ENCODE results near the gene GON7. TPM values are rescaled to one million over a fixed set of nuclear protein-coding genes. Genes with fewer than 3 reads are reported as not detected.
A peak's percentile ranks its signal among the peaks of the same experiment; 100 is the strongest.
"Not testable (repeated sequence)": the region's sequence is repeated elsewhere in the genome, so short reads cannot be mapped to it uniquely, and the experiment has no call there.

The GON7 gene
- 42.8 and 48.8 TPM in 2 replicates for total RNA-seq (2014; rRNA removed; shearing (Covaris generic))

DNA sequence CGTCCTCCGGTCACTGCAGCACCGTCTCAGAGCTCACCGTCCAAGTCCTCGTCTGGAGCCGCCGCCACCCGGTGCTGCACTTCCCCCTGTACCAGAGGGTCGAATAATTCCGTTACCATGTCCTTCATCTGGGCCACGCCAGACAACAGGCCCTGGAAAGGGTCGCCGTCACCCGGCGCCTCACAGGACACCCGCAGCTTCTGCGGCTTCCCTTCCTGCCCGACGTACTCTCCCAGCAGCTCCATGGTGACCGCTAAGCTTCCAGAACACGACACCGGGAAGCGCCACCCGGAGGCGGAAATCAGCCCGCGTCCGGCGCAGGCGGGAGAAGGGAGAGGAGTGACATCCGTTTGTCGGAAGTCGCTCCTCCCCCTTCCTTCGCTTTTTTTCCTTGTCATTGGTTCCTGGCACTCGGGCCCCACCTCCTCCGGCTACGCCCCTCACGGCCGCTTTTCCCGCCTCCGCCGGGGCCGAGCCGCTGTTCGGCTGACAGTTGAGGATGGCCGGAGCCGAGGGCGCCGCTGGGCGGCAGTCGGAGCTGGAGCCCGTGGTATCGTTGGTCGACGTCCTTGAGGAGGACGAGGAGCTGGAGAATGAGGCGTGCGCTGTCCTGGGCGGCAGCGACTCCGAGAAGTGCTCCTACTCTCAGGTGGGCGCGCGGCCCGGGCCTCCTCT is at the start of gene GON7, which contains the start of gene UBR7:
Gene GON7, minus strand, starts transcription at position 273 of the 675 bp plus-strand sequence. Its CDS starts 28 bp downstream, at position 245.
Gene UBR7, plus strand, starts transcription at position 464 of the 675 bp plus-strand sequence. Its CDS starts 36 bp downstream, at position 500.
- in situ Hi-C loops (cut with HindIII; ENCODE audit: low sequenced_read_pairs), result no loop called here

DNA sequence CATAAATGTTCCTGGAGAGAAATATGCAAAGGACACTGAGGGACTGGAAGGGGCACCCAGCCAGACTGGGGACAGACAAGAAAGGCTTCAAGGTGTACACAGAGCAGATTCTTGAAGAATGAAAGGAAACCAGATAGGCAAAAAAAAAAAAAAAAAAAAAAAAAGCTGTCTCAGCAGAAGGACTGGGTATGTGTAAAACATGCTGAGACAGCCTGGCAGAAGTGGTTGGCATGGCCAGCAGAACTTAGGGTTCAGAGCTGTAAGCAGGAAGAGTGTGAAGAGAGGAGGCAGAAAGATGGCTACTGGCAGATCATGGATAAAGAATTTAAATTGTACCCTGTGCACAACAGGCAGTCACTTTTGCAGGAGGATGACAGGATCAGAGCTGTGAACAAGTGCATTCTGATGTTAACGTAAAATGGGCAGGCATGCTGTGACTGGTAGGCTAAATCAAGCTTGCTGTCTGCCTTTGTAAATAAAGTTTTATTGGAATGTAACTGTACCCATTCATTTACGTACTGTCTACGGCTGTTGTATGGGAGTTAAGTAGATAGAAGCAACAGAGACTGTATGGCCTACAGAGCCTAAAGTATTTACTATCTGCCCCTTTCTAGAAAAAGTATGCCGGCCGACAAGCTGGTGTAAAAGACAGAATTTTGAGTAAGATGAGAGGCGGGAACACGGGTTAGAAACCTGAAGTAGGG is 42.4 kb upstream of the GON7 start:
- no peak for DNase-seq (ENCODE audit: low spot score)
- in situ Hi-C loops (cut with HindIII; ENCODE audit: low sequenced_read_pairs), result no loop called here

More for the DNA sequence above, at the start of gene GON7, which contains the start of gene UBR7:
- peak; percentile 98 for DNase-seq (ENCODE audit: low spot score)

- no peak for DNase-seq (ENCODE audit: low spot score)
- in situ Hi-C loops (cut with HindIII; ENCODE audit: low sequenced_read_pairs), result no loop called here
Observed at GRCh38 chr14:93246534-93246933, 39.7 kb upstream of the GON7 start.

- no peak for DNase-seq (ENCODE audit: low spot score)
- in situ Hi-C loops (cut with HindIII; ENCODE audit: low sequenced_read_pairs), result no loop called here
Observed at GRCh38 chr14:93245764-93246420, 39.0 kb upstream of the GON7 start.

DNA sequence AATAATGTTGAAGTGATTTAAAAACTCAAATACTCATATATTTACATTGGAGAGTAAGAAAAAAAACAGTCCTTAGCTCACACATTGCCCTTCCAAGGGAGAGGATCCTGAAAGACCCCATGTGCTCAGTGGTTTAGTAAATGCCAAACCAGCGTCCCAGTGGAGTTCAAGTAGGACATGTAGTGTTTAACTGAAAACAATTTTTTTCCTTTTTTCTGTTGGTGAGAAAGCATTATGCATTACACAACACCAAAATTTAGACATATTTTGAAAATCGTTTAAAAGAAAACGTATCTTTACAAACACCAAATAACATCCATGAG is 33.8 kb upstream of the GON7 start:
- in situ Hi-C loops (cut with HindIII; ENCODE audit: low sequenced_read_pairs), result no loop called here
- no peak for DNase-seq (ENCODE audit: low spot score)

GRCh38 chr14:93239869-93240677 is 33.2 kb upstream of the GON7 start:
- in situ Hi-C loops (cut with HindIII; ENCODE audit: low sequenced_read_pairs), result no loop called here
- no peak for DNase-seq (ENCODE audit: low spot score)

- in situ Hi-C loops (cut with HindIII; ENCODE audit: low sequenced_read_pairs), result no loop called here
Observed at GRCh38 chr14:93234798-93235197, 27.9 kb upstream of the GON7 start.

DNA sequence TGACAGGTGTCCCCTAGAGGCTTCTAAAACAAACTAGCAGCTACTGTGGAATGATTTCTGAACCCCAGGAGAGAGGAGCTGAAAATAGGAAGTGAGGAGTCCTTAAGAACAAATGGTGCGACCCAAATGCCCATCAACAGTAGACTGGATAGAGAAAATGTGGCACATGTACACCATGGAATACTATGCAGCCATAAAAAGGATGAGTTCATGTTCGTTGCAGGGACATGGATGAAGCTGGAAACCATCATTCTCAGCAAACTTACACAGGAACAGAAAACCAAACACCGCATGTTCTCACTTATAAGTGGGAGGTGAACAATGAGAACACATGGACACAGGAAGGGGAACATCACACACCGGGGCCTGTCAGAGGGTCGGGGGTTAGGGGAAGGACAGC is 26.2 kb upstream of the GON7 start:
- in situ Hi-C loops (cut with HindIII; ENCODE audit: low sequenced_read_pairs); DNase-seq (ENCODE audit: low spot score): not testable (repeated sequence)

More at GRCh38 chr14:93234798-93235197, 27.9 kb upstream of the GON7 start:
- DNase-seq (ENCODE audit: low spot score), result no peak

DNA sequence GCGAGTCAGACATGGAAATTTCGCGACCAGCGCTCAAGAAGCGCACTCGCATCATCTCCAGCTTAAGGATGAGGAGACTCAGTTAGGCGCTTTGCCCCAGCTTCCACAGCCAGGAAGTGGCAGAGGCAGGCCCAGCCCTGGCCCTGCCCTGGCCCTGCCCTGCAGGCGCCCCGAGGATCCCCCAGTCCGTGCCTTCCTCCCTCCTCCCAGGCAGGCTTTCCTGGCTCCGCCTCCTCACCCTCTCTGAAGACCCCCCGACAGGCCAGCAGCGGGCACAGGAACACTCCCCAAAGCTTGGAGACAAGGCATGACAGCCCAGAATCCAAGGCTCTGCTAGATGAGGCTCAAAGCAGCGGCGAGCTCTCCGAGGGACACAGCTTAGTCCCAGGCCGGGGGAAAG is 25.3 kb upstream of the GON7 start:
- no peak for DNase-seq (ENCODE audit: low spot score)
- in situ Hi-C loops (cut with HindIII; ENCODE audit: low sequenced_read_pairs), result no loop called here

DNA sequence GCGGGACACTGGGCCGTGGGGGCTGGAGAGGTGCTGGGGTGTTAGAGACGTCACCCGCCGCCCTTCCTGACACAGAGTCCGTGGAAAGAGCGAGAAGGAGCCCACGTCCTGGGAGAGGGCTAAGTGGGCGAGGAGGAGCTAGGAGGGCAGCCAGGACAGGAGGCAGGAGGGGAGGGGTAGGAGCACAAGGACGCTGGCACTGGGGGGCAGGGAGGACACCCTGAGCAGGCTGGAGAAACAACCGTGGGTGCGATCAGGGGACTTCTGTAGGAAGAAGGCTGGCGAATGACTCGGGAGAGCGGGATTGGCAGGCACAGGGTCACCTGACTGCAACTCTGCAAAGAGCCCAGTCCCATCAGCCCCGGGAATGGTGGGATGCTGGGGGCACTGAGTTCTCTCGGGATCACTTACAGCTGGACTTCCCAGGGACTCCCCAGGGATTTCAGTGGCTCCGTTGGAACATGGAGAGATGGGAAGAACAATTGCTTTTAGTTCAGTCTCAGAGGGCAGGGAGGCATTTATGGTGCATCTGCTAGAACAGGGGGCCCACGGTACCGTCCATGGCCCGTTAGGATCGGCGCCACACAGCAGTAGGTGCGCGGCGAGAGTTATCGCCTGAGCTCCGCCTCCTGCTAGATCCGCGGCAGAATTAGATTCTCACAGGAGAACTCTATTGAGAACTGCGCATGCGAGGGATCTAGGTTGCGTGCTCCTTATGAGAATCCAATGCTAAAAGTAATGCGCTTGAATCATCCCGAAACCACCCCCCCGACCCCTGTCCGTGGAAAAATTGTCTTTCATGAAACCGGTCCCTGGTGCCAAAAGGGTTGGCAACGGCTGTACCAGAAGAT is 24.5 kb upstream of the GON7 start:
- peak; percentile 46 for DNase-seq (ENCODE audit: low spot score)
- in situ Hi-C loops (cut with HindIII; ENCODE audit: low sequenced_read_pairs), result no loop called here

DNA sequence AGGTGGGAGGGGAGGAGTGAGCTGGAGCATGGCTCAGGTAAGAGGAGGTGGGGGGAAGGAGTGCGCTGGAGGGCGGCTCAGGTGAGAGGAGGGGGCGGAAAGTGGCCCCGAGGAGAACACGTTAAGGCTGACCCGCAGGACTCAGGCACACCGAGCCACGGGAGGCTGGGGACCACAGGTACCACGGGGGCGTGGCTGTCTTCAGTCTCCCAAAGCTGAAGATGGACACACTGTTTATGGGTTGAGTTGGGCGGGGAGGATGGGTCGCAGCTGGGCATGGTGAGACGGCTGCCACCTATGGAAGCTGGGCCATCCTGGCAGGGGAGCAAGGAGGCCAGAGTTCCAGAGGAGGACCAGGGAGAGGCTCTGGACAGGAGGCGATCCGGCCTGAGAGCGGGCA is 23.7 kb upstream of the GON7 start:
- in situ Hi-C loops (cut with HindIII; ENCODE audit: low sequenced_read_pairs), result no loop called here
- DNase-seq (ENCODE audit: low spot score), result no peak

DNA sequence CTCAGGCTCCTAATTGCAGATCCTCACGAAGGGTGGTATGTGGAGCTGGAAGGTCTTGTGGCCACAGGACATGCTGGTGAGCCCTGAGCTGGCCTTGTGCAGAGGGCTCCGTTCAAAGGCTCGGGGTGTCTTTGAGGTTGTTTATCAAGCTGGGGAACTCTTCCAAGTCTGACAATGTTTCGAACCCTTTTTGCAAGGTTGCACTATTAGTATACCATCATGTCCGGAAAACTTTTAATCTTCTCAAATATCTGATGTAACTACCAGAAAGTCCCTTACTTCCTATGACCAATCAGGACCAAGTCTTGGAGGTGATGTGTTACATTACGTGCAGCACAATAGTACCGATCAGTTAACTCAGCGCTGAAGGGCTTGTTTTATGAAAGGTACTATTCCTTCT is 21.7 kb upstream of the GON7 start:
- in situ Hi-C loops (cut with HindIII; ENCODE audit: low sequenced_read_pairs), result loop anchor here (5.0 kb wide), 1 partner anchor 34 kb away; no protein-coding TSS in a partner anchor

GRCh38 chr14:93223565-93223964 is 16.7 kb upstream of the GON7 start:
- in situ Hi-C loops (cut with HindIII; ENCODE audit: low sequenced_read_pairs), result no loop called here
- no peak for DNase-seq (ENCODE audit: low spot score)

More for the DNA sequence above, 21.7 kb upstream of the GON7 start:
- no peak for DNase-seq (ENCODE audit: low spot score)

- in situ Hi-C loops (cut with HindIII; ENCODE audit: low sequenced_read_pairs), result no loop called here
- DNase-seq (ENCODE audit: low spot score), result no peak
Observed at GRCh38 chr14:93220509-93220908, 13.6 kb upstream of the GON7 start.

DNA sequence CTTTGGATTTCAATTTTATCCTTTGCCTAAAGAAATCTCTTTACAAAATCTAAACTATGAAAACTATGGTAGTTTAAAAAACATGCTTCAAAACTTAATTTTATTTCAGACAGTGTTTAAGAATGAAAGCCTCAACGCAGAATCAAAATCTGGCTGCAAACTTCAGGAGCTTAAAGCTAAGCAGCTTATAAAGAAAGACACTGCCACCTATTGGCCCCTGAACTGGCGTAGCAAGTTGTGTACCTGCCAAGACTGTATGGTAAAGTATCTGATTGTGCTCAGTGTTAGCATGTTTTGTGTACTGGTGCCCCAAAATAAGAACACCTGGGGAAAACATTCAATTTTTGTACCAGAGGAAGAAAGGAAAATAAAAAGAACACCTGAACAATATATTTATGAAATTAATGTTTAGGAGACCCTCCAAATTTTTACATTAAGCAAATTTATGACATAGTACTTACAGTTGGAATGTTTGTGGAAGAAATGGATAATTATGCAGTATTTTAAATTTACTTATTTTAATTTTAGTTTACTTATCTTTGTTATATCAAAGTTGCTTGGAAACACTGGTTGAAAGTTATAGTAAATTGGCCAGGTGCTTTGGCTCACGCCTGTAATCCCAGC is 12.3 kb upstream of the GON7 start:
- peak; percentile 65 for DNase-seq (ENCODE audit: low spot score)
- in situ Hi-C loops (cut with HindIII; ENCODE audit: low sequenced_read_pairs), result no loop called here

- DNase-seq (ENCODE audit: low spot score), result no peak
- in situ Hi-C loops (cut with HindIII; ENCODE audit: low sequenced_read_pairs), result no loop called here
Observed at GRCh38 chr14:93214598-93214997, 7.7 kb upstream of the GON7 start.

DNA sequence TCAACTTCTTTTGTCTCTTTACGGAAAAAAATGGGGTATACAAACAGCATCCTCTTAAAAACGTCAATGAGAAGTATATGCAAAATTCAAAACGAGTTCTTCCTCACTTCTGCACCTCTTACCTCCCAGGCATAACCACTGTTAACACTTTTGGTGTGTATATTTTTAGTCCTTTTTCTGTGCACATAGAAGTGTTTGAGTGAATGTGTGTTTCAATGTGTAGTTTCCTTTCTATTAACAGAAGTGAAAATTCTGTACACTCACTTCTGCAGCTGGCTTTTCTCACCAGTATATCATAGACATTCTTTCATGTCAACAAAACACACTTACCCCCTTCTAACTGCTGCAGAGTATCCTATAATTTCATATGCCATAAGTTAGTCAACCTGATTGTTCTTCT is 5.6 kb upstream of the GON7 start:
- in situ Hi-C loops (cut with HindIII; ENCODE audit: low sequenced_read_pairs), result no loop called here

More for the DNA sequence above, 5.6 kb upstream of the GON7 start:
- DNase-seq (ENCODE audit: low spot score), result no peak

All from G401 (cell line).